HCT116 (cell line): ENCODE measurements around the gene ACKR4. TPM values are rescaled to one million over a fixed set of nuclear protein-coding genes. Genes with fewer than 3 reads are reported as not detected.

Experiments used
- ATAC-seq: fragments of 200-7000 bp; cut with Tn5 transposase; 2 replicates; pipeline ENCODE4 v1.9.1; 2020; ENCODE audit warnings: mild to moderate bottlenecking, moderate library complexity
- BruUV-seq: library from RNA; stranded (reverse); fragments of 400-500 nt; replicated peaks from 2 replicates; lab custom pipeline; 2021; lab: Mats Ljungman, UMichigan
- CTCF ChIA-PET: fragments of 300-600 bp; sonication (Branson Sonifier 250); formaldehyde crosslinking; loops from one replicate; lab custom pipeline; 2021; ENCODE audit warnings: antibody characterized with exemption; lab: Charles Lee
- POLR2A ChIA-PET: fragments of 300-600, 350-600 bp; sonication (Branson Sonifier 250); formaldehyde crosslinking; loops from one replicate; lab custom pipeline; 2021; ENCODE audit warnings: antibody characterized with exemption; lab: Charles Lee
- RAD21 ChIA-PET, 2 experiments: fragments of 300-600 bp; sonication (Branson Sonifier 250); formaldehyde crosslinking; loops; one replicate each; lab custom pipeline; 2023; ENCODE audit warnings: low total read pairs in 2 of 2; ENCODE audit not compliant: uncharacterized antibody in 2 of 2, unreplicated experiment in 2 of 2, low non-redundant PET in 1 of 2; lab: Charles Lee
- DNase-seq: peaks from one replicate; pipeline ENCODE4 v3.0.0-alpha.2; 2010; ENCODE audit warnings: low read depth, low spot score
- H2AFZ ChIP-seq: fragments of 200-600 bp; shearing (Covaris generic), sonication (generic); 2 replicates; pipeline ENCODE4 v1.6.1; 2017; ENCODE audit warnings: low read depth, mixed run types, mixed read lengths, antibody characterized with exemption, low read length; ENCODE audit not compliant: poor library complexity, severe bottlenecking
- H3K27ac ChIP-seq: 2 replicates; pipeline ENCODE4 v1.5.1; 2012; ENCODE audit warnings: low read depth, low read length
- H3K27me3 ChIP-seq: fragments of 200-600 bp; sonication (generic); 2 replicates; pipeline ENCODE4 v1.6.1; 2016; ENCODE audit warnings: mixed run types, low read length, mixed read lengths; ENCODE audit not compliant: insufficient read depth
- H3K36me3 ChIP-seq, 2 experiments: fragments of 200-500 bp in 1 of 2; fragments of 200-600 bp in 1 of 2; sonication (Bioruptor generic) in 1 of 2; sonication (generic) in 1 of 2; 2 replicates each; pipeline versions ENCODE4 v1.5.1 to v1.6.1; 2014 to 2016; ENCODE audit warnings: low read length in 2 of 2, inconsistent platforms in 1 of 2, mixed read lengths in 1 of 2, mixed run types in 1 of 2; ENCODE audit not compliant: insufficient read depth in 2 of 2, control insufficient read depth in 1 of 2
- H3K4me1 ChIP-seq, 2 experiments: fragments of 200-600 bp in 1 of 2; sonication (generic) in 1 of 2; 2 replicates each; pipeline versions ENCODE4 v1.5.1 to v1.6.1; 2012 to 2017; ENCODE audit warnings: low read length in 2 of 2, inconsistent platforms in 1 of 2, mild to moderate bottlenecking in 1 of 2, mixed read lengths in 1 of 2, mixed run types in 1 of 2, moderate library complexity in 1 of 2; ENCODE audit not compliant: insufficient read depth in 2 of 2, control insufficient read depth in 1 of 2
- H3K4me2 ChIP-seq: fragments of 200-600 bp; sonication (generic); 2 replicates; pipeline ENCODE4 v1.6.1; 2017; ENCODE audit warnings: mixed run types, low read length, mixed read lengths
- H3K4me3 ChIP-seq, 2 experiments: fragments of 200-600 bp in 1 of 2; sonication (generic) in 1 of 2; replicated peaks in 1 of 2; 2 replicates each; pipeline ENCODE4 v1.5.1; 2011 to 2016; ENCODE audit warnings: low read length in 2 of 2, control low read depth in 1 of 2, low read depth in 1 of 2, mild to moderate bottlenecking in 1 of 2, mixed read lengths in 1 of 2, mixed run types in 1 of 2
- H3K79me2 ChIP-seq: fragments of 200-600 bp; sonication (generic); 2 replicates; pipeline ENCODE4 v1.6.1; 2017; ENCODE audit warnings: mild to moderate bottlenecking, mixed run types, low read length, moderate library complexity, mixed read lengths; ENCODE audit not compliant: insufficient read depth
- H3K9ac ChIP-seq: fragments of 200-600 bp; sonication (generic); 2 replicates; pipeline ENCODE4 v1.6.1; 2016; ENCODE audit warnings: low read length, mixed read lengths
- H3K9me2 ChIP-seq: fragments of 200-600 bp; sonication (generic), shearing (Covaris generic); 2 replicates; pipeline ENCODE4 v1.6.1; 2017; ENCODE audit warnings: mixed run types, mild to moderate bottlenecking, moderate library complexity; ENCODE audit not compliant: insufficient read depth
- H3K9me3 ChIP-seq, 2 experiments: fragments of 200-500 bp in 1 of 2; fragments of 200-600 bp in 1 of 2; sonication (Bioruptor generic) in 1 of 2; sonication (generic) in 1 of 2; 2 replicates each; pipeline ENCODE4 v1.6.1; 2014 to 2017; ENCODE audit warnings: low read length in 2 of 2, mixed read lengths in 2 of 2, inconsistent platforms in 1 of 2, low read depth in 1 of 2, mild to moderate bottlenecking in 1 of 2, mixed run types in 1 of 2, moderate library complexity in 1 of 2; ENCODE audit not compliant: control insufficient read depth in 1 of 2, insufficient read depth in 1 of 2
- H4K20me1 ChIP-seq: fragments of 200-600 bp; sonication (generic), shearing (Covaris generic); 2 replicates; pipeline ENCODE4 v1.6.1; 2017; ENCODE audit warnings: mixed run types, mild to moderate bottlenecking, moderate library complexity; ENCODE audit not compliant: insufficient read depth
- ELF1 ChIP-seq: IDR thresholded peaks from 2 replicates; pipeline ENCODE4 v1.6.1; 2012; ENCODE audit warnings: low read depth, borderline replicate concordance
- EZH2 ChIP-seq: fragments of 200-600 bp; sonication (generic); IDR thresholded peaks from 2 replicates; pipeline ENCODE4 v1.6.1; 2017; ENCODE audit warnings: antibody characterized with exemption, mixed run types
- EZH2phosphoT487 ChIP-seq: fragments of 200-600 bp; IDR thresholded peaks from 2 replicates; pipeline ENCODE4 v1.6.1; 2018; ENCODE audit warnings: antibody characterized with exemption, borderline replicate concordance
- FOSL1 ChIP-seq: IDR thresholded peaks from 2 replicates; pipeline ENCODE4 v1.6.1; 2012; ENCODE audit warnings: low read depth
- MAX ChIP-seq: IDR thresholded peaks from 2 replicates; pipeline ENCODE4 v1.6.1; 2012
- POLR2A ChIP-seq: IDR thresholded peaks from 2 replicates; pipeline ENCODE4 v1.7.0; 2011; ENCODE audit warnings: borderline replicate concordance; ENCODE audit not compliant: insufficient read depth, insufficient read length; ENCODE audit errors: extremely low read depth
- POLR2AphosphoS5 ChIP-seq: IDR thresholded peaks from 2 replicates; pipeline ENCODE4 v1.6.1; 2011; ENCODE audit warnings: mild to moderate bottlenecking, low read depth, low read length, moderate library complexity
- RAD21 ChIP-seq: IDR thresholded peaks from 2 replicates; pipeline ENCODE4 v1.6.1; 2012; ENCODE audit warnings: low read depth, mild to moderate bottlenecking
- REST ChIP-seq: IDR thresholded peaks from 2 replicates; pipeline ENCODE4 v1.6.1; 2012; ENCODE audit warnings: low read depth
- SIN3A ChIP-seq: IDR thresholded peaks from 2 replicates; pipeline ENCODE4 v1.6.1; 2012; ENCODE audit warnings: low read depth
- SRF ChIP-seq: IDR thresholded peaks from 2 replicates; pipeline ENCODE4 v1.6.1; 2012; ENCODE audit warnings: low read depth
- TCF7L2 ChIP-seq: IDR thresholded peaks from 2 replicates; pipeline ENCODE4 v1.7.0; 2011; ENCODE audit warnings: borderline replicate concordance, inconsistent platforms; ENCODE audit not compliant: insufficient read depth, insufficient read length; ENCODE audit errors: extremely low read depth
- YY1 ChIP-seq: IDR thresholded peaks from 2 replicates; pipeline ENCODE4 v1.6.1; 2011; ENCODE audit warnings: low read length, low read depth, moderate library complexity, mild to moderate bottlenecking; ENCODE audit not compliant: insufficient replicate concordance; ENCODE audit errors: extremely low read depth
- ZBTB33 ChIP-seq: IDR thresholded peaks from 2 replicates; pipeline ENCODE4 v1.6.1; 2011; ENCODE audit warnings: mild to moderate bottlenecking, low read length, moderate library complexity; ENCODE audit not compliant: insufficient replicate concordance; ENCODE audit errors: extremely low read depth
- ZFX ChIP-seq: fragments of 450-650 bp; IDR thresholded peaks from 2 replicates; pipeline ENCODE4 v1.6.1; 2017
- ZNF274 ChIP-seq: fragments of 200-500 bp; sonication (Bioruptor generic); IDR thresholded peaks from 2 replicates; pipeline ENCODE4 v1.6.1; 2014; ENCODE audit warnings: mild to moderate bottlenecking, low read depth, low read length, inconsistent platforms
- intact Hi-C: fragments of 100-400 bp; cut with micrococcal nuclease; formaldehyde crosslinking; loops from 2 replicates; pipeline ENCODE4 v1.10.0; 2022
- total RNA-seq: library from RNA; stranded (reverse); gene quantifications from one replicate; pipeline ENCODE4 v1.2.1, GENCODE V29; 2021; ENCODE audit not compliant: unreplicated experiment

The ACKR4 gene
- total RNA-seq, 1 experiment from 2014 or later = 0.12 TPM

- H3K9me3 ChIP-seq = no peaks in the 10 kb centered on the region
- TF ChIP-seq SRF (no peak), RAD21 (no peak), MAX (no peak), EZH2 (no peak), ZBTB33 (no peak), ELF1 (no peak), SIN3A (no peak), YY1 (no peak), ZFX (no peak), POLR2AphosphoS5 (no peak), ZNF274 (no peak), REST (no peak), FOSL1 (no peak), EZH2phosphoT487 (no peak), TCF7L2 (no peak), POLR2A (no peak)
- TF ChIP-seq, all 23 proteins: peak for 0
- H3K4me3 ChIP-seq = no peak overlapping the region
- no peak overlapping the region for H3K9ac ChIP-seq
- no peaks in the 10 kb centered on the region for H3K27me3 ChIP-seq
- intact Hi-C loops = no loop called here
- H2AFZ ChIP-seq = no peak overlapping the region
- BruUV-seq = no TSS peak
- H3K4me1 ChIP-seq = peaks cover 0 to 10% of the 10 kb centered on the region in 2 experiments; a peak in 2 of 4 replicates
- RAD21 ChIA-PET = no interaction called here
- no peaks in the 10 kb centered on the region for H3K9me2 ChIP-seq
- CTCF ChIA-PET = no interaction called here
- no peaks in the 10 kb centered on the region for H3K79me2 ChIP-seq
- no peak overlapping the region for H3K27ac ChIP-seq
- ATAC-seq = no peak
- POLR2A ChIA-PET = no interaction called here
- no peaks in the 10 kb centered on the region for H3K36me3 ChIP-seq
- H4K20me1 ChIP-seq = no peaks in the 10 kb centered on the region
- no peak for DNase-seq
- no peak overlapping the region for H3K4me2 ChIP-seq
Observed at GRCh38 chr3:132553826-132554225, 43.2 kb upstream of the ACKR4 start.
